DOHH2 (cell line): ENCODE measurements around the gene RENBP.

Experiments
- H3F3A ChIP-seq: fragments of 200-600 bp; sonication (generic), shearing (Covaris generic); 2 replicates; pipeline ENCODE4 v1.6.0; 2016; ENCODE audit warnings: antibody characterized with exemption, mild to moderate bottlenecking; ENCODE audit not compliant: control insufficient read depth, insufficient read depth
- H3K27ac ChIP-seq: fragments of 200-600 bp; sonication (generic); 2 replicates; pipeline ENCODE4 v1.5.1; 2014; ENCODE audit warnings: low read depth, mild to moderate bottlenecking, low read length, moderate library complexity
- H3K27me3 ChIP-seq: fragments of 200-600 bp; sonication (generic); 2 replicates; pipeline ENCODE4 v1.6.1; 2014; ENCODE audit warnings: mild to moderate bottlenecking, low read length, mixed read lengths; ENCODE audit not compliant: control insufficient read depth
- H3K36me3 ChIP-seq: fragments of 200-600 bp; sonication (generic); 2 replicates; pipeline ENCODE4 v1.6.1; 2014; ENCODE audit warnings: mild to moderate bottlenecking, low read length, moderate library complexity, mixed read lengths; ENCODE audit not compliant: control insufficient read depth
- H3K4me1 ChIP-seq: fragments of 200-600 bp; sonication (generic); 2 replicates; pipeline ENCODE4 v1.6.1; 2014; ENCODE audit warnings: mild to moderate bottlenecking, low read length, mixed read lengths; ENCODE audit not compliant: control insufficient read depth
- H3K4me2 ChIP-seq: fragments of 200-600 bp; sonication (generic); 2 replicates; pipeline ENCODE4 v1.6.0; 2014; ENCODE audit warnings: mild to moderate bottlenecking, low read length, moderate library complexity
- H3K4me3 ChIP-seq: fragments of 200-600 bp; sonication (generic); 2 replicates; pipeline ENCODE4 v1.5.1; 2014; ENCODE audit warnings: mild to moderate bottlenecking, low read length, mixed read lengths
- H3K79me2 ChIP-seq: fragments of 200-600 bp; sonication (generic); 2 replicates; pipeline ENCODE4 v1.6.1; 2014; ENCODE audit warnings: mild to moderate bottlenecking, low read length, mixed read lengths; ENCODE audit not compliant: control insufficient read depth
- H3K9me2 ChIP-seq: fragments of 200-600 bp; sonication (generic); replicated peaks from 2 replicates; pipeline ENCODE4 v1.6.1; 2014; ENCODE audit warnings: mild to moderate bottlenecking, low read length, mixed read lengths; ENCODE audit not compliant: control insufficient read depth
- H3K9me3 ChIP-seq: fragments of 200-600 bp; sonication (generic); 2 replicates; pipeline ENCODE4 v1.6.1; 2014; ENCODE audit warnings: antibody characterized with exemption, low read length, mixed read lengths; ENCODE audit not compliant: control insufficient read depth, insufficient read depth
- H4K20me1 ChIP-seq: fragments of 200-600 bp; sonication (generic); 2 replicates; pipeline ENCODE4 v1.6.0; 2014; ENCODE audit warnings: low read depth, mild to moderate bottlenecking, antibody characterized with exemption, low read length, moderate library complexity; ENCODE audit not compliant: control insufficient read depth, insufficient read depth
- EZH2phosphoT487 ChIP-seq: fragments of 200-600 bp; sonication (generic); IDR thresholded peaks from 2 replicates; pipeline ENCODE4 v1.6.1; 2017; ENCODE audit warnings: borderline replicate concordance, mild to moderate bottlenecking, antibody characterized with exemption, low read length, moderate library complexity, mixed read lengths
- TF ChIP-seq, protein P1 (sequence below): fragments of 200-600 bp; sonication (generic); IDR thresholded peaks from one replicate; pipeline ENCODE4 v1.5.1; 2014; ENCODE audit warnings: antibody characterized with exemption, mild to moderate bottlenecking, low read depth, low read length; ENCODE audit not compliant: poor library complexity, severe bottlenecking

The RENBP gene

GRCh38 chrX:153959649-153960048, 15.2 kb upstream of the RENBP start:
- H3K79me2 ChIP-seq, result peaks cover 21% of the 10 kb centered on the region
- TF ChIP-seq EZH2phosphoT487, result no peak
- TF ChIP-seq, protein P1, sequence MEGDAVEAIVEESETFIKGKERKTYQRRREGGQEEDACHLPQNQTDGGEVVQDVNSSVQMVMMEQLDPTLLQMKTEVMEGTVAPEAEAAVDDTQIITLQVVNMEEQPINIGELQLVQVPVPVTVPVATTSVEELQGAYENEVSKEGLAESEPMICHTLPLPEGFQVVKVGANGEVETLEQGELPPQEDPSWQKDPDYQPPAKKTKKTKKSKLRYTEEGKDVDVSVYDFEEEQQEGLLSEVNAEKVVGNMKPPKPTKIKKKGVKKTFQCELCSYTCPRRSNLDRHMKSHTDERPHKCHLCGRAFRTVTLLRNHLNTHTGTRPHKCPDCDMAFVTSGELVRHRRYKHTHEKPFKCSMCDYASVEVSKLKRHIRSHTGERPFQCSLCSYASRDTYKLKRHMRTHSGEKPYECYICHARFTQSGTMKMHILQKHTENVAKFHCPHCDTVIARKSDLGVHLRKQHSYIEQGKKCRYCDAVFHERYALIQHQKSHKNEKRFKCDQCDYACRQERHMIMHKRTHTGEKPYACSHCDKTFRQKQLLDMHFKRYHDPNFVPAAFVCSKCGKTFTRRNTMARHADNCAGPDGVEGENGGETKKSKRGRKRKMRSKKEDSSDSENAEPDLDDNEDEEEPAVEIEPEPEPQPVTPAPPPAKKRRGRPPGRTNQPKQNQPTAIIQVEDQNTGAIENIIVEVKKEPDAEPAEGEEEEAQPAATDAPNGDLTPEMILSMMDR, result no peak
- no peaks in the 10 kb centered on the region for H4K20me1 ChIP-seq
- H3K9me3 ChIP-seq, result no peaks in the 10 kb centered on the region
- H3K4me2 ChIP-seq, result no peak overlapping the region
- H3K9me2 ChIP-seq, result no peaks in the 10 kb centered on the region
- H3K4me1 ChIP-seq, result no peaks in the 10 kb centered on the region
- H3K27me3 ChIP-seq, result no peaks in the 10 kb centered on the region
- no peak overlapping the region for H3K27ac ChIP-seq
- peaks cover 99% of the 10 kb centered on the region for H3K36me3 ChIP-seq
- H3K4me3 ChIP-seq, result no peak overlapping the region
- no peaks in the 10 kb centered on the region for H3F3A ChIP-seq

DNA sequence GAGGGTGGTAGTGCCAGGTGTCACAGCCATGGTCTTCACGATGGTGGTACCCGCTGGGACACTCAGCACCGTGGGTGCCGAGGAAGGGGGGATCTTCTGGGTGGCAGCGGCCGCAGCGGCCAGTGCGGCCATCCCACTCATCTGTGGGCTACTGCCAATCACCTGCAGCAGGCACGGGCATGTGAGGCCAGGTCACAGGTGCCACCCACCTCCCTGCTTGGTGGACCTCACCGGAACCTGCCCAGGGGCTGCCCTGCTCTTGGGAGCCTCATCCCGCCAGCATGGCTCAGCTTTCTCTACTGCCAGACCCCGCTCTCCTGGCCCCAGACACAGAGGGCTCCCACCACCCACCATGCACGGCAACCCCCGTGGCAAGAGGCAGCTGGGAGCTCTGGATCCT, 14.2 kb upstream of the RENBP start:
- H3K4me2 ChIP-seq, result no peak overlapping the region
- H4K20me1 ChIP-seq, result no peaks in the 10 kb centered on the region
- no peak overlapping the region for H3K4me3 ChIP-seq
- peaks cover 11% of the 10 kb centered on the region for H3K79me2 ChIP-seq
- TF ChIP-seq, protein P1, result no peak
- no peaks in the 10 kb centered on the region for H3K27me3 ChIP-seq
- peaks cover 100% of the 10 kb centered on the region for H3K36me3 ChIP-seq
- no peaks in the 10 kb centered on the region for H3K9me3 ChIP-seq
- H3K27ac ChIP-seq, result no peak overlapping the region
- H3K9me2 ChIP-seq, result no peaks in the 10 kb centered on the region
- no peaks in the 10 kb centered on the region for H3K4me1 ChIP-seq
- H3F3A ChIP-seq, result no peaks in the 10 kb centered on the region

DNA sequence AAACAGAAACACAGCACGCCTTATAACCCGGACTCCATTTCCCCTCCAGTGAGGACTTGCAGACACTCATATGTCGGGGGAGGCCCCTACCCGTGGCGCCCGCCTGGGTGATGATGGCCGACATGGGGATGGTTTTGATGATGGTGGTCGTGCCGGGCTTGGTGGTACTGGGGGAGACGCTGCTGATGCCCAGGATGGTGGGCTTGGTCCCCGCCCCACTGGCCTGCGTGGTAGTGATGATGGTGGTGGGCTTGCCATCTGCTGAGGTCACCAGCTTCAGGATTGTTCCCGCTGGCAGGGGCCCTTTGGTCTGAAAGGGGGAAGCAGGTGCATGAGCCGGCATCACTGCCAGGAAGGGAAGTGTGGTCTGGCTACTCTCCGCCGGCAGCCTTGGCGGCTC, 12.8 kb upstream of the RENBP start:
- Histone ChIP-seq H3K36me3 (peaks cover 100% of the 10 kb centered on the region), H3K4me1 (no peaks in the 10 kb centered on the region), H3K4me3 (no peak overlapping the region), H3K9me3 (no peaks in the 10 kb centered on the region), H3K27me3 (no peaks in the 10 kb centered on the region), H4K20me1 (no peaks in the 10 kb centered on the region), H3K4me2 (no peak overlapping the region), H3K9me2 (no peaks in the 10 kb centered on the region), H3K79me2 (no peaks in the 10 kb centered on the region; the same call in 1 of the 2 replicates), H3K27ac (no peak overlapping the region), H3F3A (no peaks in the 10 kb centered on the region)
- no peak for TF ChIP-seq EZH2phosphoT487
- TF ChIP-seq, protein P1, result no peak
